M059J (cell line): ENCODE results near the gene CRB2. TPM values are rescaled to one million over a fixed set of nuclear protein-coding genes. Genes with fewer than 3 reads are reported as not detected.

Source experiments
- DNase-seq: peaks from one replicate; pipeline ENCODE4 v3.0.0-alpha.2; 2012; ENCODE audit warnings: low read depth
- total RNA-seq: library from RNA; depleted of rRNA; stranded (reverse); fragments of >200 nt; shearing (Covaris generic); gene quantifications from 2 replicates; pipeline ENCODE4 v1.2.3, GENCODE V29; 2014; rRNA removed

Gene CRB2
- total RNA-seq, 1 experiment from 2014 or later, result not detected

DNA sequence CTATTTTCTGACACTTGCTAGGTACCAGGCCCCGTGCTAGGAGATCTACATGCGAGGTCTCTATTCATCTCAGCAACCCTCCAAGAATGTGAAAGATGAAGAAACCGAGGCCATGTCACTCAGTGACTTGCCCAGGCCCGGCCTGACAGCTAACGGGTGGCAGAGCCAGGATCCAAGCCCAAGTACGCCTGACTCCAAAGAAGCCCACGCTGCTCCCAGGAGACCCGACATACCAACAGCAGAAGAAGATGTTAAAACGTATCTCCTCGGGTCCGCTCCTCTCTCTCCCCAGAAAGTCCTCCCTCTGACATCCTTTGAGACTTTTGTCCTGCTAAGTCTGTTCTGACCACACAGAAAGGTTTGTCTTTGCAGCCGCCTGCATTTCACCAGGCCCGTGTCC, 65.2 kb downstream of the CRB2 start:
- no peak for DNase-seq

DNA sequence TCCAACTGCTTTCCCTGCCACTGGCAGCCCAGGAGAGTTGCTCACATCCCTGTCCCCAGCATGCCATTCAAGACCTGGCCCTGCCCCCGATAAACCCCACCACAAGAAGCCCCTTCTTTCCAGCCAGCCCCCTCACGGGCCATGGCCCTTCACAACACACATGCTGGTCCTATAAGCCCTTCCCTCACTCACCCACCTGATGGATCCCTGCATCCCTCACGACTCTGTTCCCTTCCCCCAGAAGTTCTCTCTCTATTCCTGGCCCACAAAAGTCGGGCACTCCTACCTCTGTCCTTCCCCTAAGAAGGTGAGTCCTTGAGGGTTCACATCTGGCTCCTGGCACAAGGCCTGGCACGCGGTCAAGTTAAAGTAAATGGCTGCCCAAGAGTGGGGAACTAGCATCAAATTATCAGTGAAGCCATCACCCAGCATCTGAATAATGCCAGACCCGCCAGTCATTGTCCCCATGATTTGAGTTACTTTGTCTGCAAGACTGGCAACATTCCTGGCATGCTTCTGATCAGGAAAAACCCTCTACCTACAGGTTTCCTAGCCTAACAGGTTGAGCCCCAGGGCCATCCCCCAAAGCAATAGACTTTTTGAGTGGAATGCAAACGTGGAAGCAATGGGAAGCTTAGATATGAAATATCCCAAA, 65.9 kb downstream of the CRB2 start:
- DNase-seq, result no peak

DNA sequence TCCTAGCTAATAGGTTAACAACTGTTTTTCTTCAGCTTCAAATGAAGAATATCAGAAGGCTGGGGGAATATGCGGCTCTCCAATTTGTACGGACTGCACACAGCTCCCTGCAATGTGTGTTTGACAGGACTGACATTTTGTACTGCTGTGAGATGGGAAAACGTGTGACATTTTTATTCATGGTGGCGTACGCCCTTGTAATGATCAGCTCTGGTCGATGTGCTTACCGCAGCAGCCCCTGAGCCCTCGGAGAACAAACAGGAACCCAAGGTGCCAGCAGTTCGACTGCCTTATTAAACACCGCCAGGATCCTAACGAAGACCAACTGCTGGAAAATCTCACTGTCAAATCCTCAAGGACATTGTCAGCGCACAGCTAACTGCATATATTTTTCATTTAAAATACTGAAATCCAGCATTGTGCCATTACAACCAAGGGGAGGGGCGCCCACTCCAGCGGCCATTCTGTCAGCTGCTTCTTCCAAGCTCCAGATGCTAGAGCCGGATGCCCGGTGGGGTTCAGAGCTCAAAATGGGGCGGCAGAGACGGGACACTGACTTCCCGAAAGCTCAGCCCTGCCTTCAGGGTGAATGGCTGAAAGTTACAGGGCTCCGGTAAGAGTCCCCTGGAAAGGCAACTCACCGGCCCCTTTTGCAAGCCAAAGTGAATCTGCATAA, 66.8 kb downstream of the CRB2 start:
- no peak for DNase-seq

DNA sequence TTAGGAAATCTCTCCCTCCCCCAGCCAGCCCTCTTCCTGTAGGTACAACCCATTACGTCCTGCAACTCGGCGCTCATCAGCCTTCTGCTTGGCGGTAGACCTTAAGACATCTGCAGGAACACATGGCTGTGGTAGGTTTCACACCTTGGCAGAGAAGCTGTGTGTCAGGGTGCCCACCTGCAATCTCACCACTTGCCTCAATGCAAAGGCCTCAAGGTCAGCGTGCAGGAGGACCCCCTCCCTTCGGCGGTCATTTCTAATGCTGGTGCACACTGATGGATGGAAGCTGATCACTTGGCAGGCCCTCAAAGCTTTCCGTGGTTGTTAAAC, 67.3 kb downstream of the CRB2 start:
- no peak for DNase-seq

DNA sequence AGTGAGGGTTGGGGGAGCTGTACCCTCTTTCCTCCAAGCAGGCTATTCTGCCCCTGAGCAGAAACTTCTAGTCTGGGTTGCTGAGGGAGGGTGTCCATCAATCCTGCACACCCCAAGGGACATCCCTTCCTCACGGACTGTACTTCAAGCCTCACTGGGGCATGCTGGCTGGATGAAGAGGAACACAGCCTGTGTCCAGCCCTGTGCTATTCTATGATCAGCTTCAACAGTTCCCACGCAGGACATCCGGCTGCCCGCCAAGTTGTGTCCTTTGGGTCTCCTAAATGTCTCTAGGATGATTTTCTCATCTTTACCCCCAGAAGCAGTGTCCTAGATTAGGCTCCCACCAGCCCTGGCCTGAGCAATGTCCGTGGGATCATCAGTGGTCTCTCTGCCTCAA, 68.1 kb downstream of the CRB2 start:
- DNase-seq, result no peak

DNA sequence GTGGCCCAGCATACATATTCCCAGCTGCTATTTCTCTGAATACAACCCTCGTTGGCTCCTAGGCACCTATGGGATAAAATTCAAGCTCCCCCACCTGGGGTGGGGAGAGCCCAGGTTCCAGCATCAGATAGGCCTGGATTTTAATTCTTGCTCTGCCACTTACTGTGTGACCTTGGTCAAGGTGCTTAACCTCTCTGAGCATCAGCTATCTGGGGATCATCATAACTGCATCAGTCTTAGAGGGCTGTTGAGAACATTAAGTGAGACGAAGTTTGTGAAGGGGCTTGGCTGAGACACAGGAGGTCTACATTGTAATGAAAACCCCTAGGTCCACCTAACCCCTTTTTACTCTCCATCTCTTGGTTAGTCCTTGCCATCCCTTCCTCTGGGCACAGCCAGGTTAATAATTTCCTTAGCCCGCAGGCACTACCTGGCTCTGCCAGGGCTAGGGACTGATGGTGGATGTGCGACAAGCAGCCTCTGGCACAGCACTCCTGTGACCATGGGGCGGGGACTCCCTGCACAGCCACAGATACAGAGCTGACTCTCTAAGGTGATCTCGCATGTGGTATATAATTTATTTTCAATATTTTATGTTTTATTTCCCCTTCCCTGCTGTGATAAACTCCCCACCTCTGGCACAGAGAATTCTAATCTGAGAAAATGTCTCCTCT, 68.7 kb downstream of the CRB2 start:
- no peak for DNase-seq

DNA sequence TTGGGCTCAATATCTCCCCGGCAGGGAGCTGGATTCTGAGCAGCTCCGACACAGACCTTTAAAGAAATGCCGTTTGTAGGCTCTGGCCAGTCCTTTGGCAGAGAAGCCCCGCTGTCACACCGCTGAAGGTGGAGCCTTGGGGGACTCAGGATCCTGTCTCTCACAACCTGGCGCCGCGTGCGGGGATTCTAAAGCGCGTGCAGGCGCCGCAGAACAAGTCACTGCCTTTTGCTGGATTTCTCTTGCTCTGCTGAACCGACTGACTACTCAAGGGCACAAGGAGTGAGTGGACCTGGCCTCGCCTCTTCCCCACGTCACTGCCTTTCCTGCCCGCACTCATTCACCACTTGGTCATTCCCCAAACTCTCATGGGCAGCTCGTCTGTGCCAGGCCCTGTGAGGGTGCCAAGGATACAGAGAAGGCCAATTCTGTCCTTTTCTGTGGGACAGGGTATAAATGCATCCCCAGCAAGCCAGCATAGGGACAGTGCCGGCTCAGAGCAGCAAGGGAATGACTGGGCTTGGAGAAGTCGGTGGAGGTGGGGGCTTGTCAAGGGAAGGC, 69.3 kb downstream of the CRB2 start:
- no peak for DNase-seq

DNA sequence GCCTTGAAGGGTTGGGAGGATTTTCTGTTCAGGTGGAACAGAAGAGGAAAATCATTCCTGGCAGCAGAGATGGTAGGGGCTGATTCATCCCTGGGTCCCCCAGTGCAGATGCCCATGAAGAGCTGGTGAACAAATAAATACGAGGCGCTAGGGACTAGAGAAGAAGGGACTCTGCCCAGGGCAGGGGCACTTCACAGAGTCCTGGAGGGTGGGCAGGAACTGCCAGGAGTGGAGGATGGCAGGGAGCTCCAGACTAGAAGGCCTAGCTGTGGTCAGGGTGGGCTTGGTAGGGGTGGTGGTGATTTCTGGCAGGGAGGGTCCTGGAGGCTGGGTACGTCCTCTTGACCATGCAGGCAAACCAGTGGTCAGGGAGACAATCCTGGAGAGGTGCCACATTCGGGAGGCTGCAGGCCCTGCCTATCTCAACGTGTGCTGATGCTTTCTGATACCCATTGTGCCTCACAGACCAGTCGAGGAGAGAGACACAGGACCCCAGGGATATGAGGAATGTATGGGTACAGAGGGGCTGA, 69.9 kb downstream of the CRB2 start:
- DNase-seq, result no peak

DNA sequence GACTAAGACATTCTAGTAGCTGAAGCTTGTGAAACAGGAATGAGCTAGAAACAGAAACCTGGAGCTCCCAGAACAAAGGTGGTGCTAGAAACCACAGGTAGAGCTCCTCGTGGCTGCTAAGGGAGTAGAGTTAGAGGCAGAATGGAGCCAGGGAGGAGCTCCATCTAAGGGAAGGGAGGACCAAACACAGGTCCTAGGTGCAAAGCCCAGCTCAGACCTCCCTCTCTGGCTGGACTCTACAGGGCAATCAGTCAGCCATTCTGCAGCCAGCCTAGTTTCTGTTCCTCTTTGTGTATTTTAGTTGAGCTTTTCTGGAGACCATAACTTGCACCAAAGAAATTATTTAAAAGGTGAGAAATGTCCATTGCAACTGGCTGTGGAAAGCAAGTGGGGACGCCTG, 70.4 kb downstream of the CRB2 start:
- DNase-seq, result no peak

Other genes starting within 250 kb of the CRB2 start
- 13.3 and 17.9 TPM in 2 replicates for gene STRBP, start 87.6 kb upstream of the CRB2 start, total RNA-seq